HCT116 (cell line): ENCODE measurements around the gene EFCAB8. TPM values are rescaled to one million over a fixed set of nuclear protein-coding genes. Genes with fewer than 3 reads are reported as not detected.

Experiments used
- ATAC-seq: fragments of 200-7000 bp; cut with Tn5 transposase; 2 replicates; pipeline ENCODE4 v1.9.1; 2020; ENCODE audit warnings: mild to moderate bottlenecking, moderate library complexity
- Bru-seq: library from RNA; stranded (reverse); fragments of 400-500 nt; gene quantifications from one replicate; lab custom pipeline; 2021; lab: Mats Ljungman, UMichigan
- BruChase-seq, 2 experiments: library from RNA; stranded (reverse); fragments of 400-500 nt; gene quantifications; one replicate each; lab custom pipeline; 2021; lab: Mats Ljungman, UMichigan
- BruUV-seq: library from RNA; stranded (reverse); fragments of 400-500 nt; replicated peaks from 2 replicates; lab custom pipeline; 2021; lab: Mats Ljungman, UMichigan
- CTCF ChIA-PET: fragments of 300-600 bp; sonication (Branson Sonifier 250); formaldehyde crosslinking; loops from one replicate; lab custom pipeline; 2021; ENCODE audit warnings: antibody characterized with exemption; lab: Charles Lee
- POLR2A ChIA-PET: fragments of 300-600, 350-600 bp; sonication (Branson Sonifier 250); formaldehyde crosslinking; loops from one replicate; lab custom pipeline; 2021; ENCODE audit warnings: antibody characterized with exemption; lab: Charles Lee
- RAD21 ChIA-PET, 2 experiments: fragments of 300-600 bp; sonication (Branson Sonifier 250); formaldehyde crosslinking; loops; one replicate each; lab custom pipeline; 2023; ENCODE audit warnings: low total read pairs in 2 of 2; ENCODE audit not compliant: uncharacterized antibody in 2 of 2, unreplicated experiment in 2 of 2, low non-redundant PET in 1 of 2; lab: Charles Lee
- DNase-seq: peaks from one replicate; pipeline ENCODE4 v3.0.0-alpha.2; 2010; ENCODE audit warnings: low read depth, low spot score
- H2AFZ ChIP-seq: fragments of 200-600 bp; shearing (Covaris generic), sonication (generic); 2 replicates; pipeline ENCODE4 v1.6.1; 2017; ENCODE audit warnings: low read depth, mixed run types, mixed read lengths, antibody characterized with exemption, low read length; ENCODE audit not compliant: poor library complexity, severe bottlenecking
- H3K27ac ChIP-seq: 2 replicates; pipeline ENCODE4 v1.5.1; 2012; ENCODE audit warnings: low read depth, low read length
- H3K27me3 ChIP-seq: fragments of 200-600 bp; sonication (generic); 2 replicates; pipeline ENCODE4 v1.6.1; 2016; ENCODE audit warnings: mixed run types, low read length, mixed read lengths; ENCODE audit not compliant: insufficient read depth
- H3K36me3 ChIP-seq, 2 experiments: fragments of 200-500 bp in 1 of 2; fragments of 200-600 bp in 1 of 2; sonication (Bioruptor generic) in 1 of 2; sonication (generic) in 1 of 2; 2 replicates each; pipeline versions ENCODE4 v1.5.1 to v1.6.1; 2014 to 2016; ENCODE audit warnings: low read length in 2 of 2, inconsistent platforms in 1 of 2, mixed read lengths in 1 of 2, mixed run types in 1 of 2; ENCODE audit not compliant: insufficient read depth in 2 of 2, control insufficient read depth in 1 of 2
- H3K4me1 ChIP-seq, 2 experiments: fragments of 200-600 bp in 1 of 2; sonication (generic) in 1 of 2; 2 replicates each; pipeline versions ENCODE4 v1.5.1 to v1.6.1; 2012 to 2017; ENCODE audit warnings: low read length in 2 of 2, inconsistent platforms in 1 of 2, mild to moderate bottlenecking in 1 of 2, mixed read lengths in 1 of 2, mixed run types in 1 of 2, moderate library complexity in 1 of 2; ENCODE audit not compliant: insufficient read depth in 2 of 2, control insufficient read depth in 1 of 2
- H3K4me2 ChIP-seq: fragments of 200-600 bp; sonication (generic); 2 replicates; pipeline ENCODE4 v1.6.1; 2017; ENCODE audit warnings: mixed run types, low read length, mixed read lengths
- H3K4me3 ChIP-seq, 2 experiments: fragments of 200-600 bp in 1 of 2; sonication (generic) in 1 of 2; replicated peaks in 1 of 2; 2 replicates each; pipeline ENCODE4 v1.5.1; 2011 to 2016; ENCODE audit warnings: low read length in 2 of 2, control low read depth in 1 of 2, low read depth in 1 of 2, mild to moderate bottlenecking in 1 of 2, mixed read lengths in 1 of 2, mixed run types in 1 of 2
- H3K79me2 ChIP-seq: fragments of 200-600 bp; sonication (generic); 2 replicates; pipeline ENCODE4 v1.6.1; 2017; ENCODE audit warnings: mild to moderate bottlenecking, mixed run types, low read length, moderate library complexity, mixed read lengths; ENCODE audit not compliant: insufficient read depth
- H3K9ac ChIP-seq: fragments of 200-600 bp; sonication (generic); 2 replicates; pipeline ENCODE4 v1.6.1; 2016; ENCODE audit warnings: low read length, mixed read lengths
- H3K9me2 ChIP-seq: fragments of 200-600 bp; sonication (generic), shearing (Covaris generic); 2 replicates; pipeline ENCODE4 v1.6.1; 2017; ENCODE audit warnings: mixed run types, mild to moderate bottlenecking, moderate library complexity; ENCODE audit not compliant: insufficient read depth
- H3K9me3 ChIP-seq, 2 experiments: fragments of 200-500 bp in 1 of 2; fragments of 200-600 bp in 1 of 2; sonication (Bioruptor generic) in 1 of 2; sonication (generic) in 1 of 2; 2 replicates each; pipeline ENCODE4 v1.6.1; 2014 to 2017; ENCODE audit warnings: low read length in 2 of 2, mixed read lengths in 2 of 2, inconsistent platforms in 1 of 2, low read depth in 1 of 2, mild to moderate bottlenecking in 1 of 2, mixed run types in 1 of 2, moderate library complexity in 1 of 2; ENCODE audit not compliant: control insufficient read depth in 1 of 2, insufficient read depth in 1 of 2
- H4K20me1 ChIP-seq: fragments of 200-600 bp; sonication (generic), shearing (Covaris generic); 2 replicates; pipeline ENCODE4 v1.6.1; 2017; ENCODE audit warnings: mixed run types, mild to moderate bottlenecking, moderate library complexity; ENCODE audit not compliant: insufficient read depth
- FOSL1 ChIP-seq: IDR thresholded peaks from 2 replicates; pipeline ENCODE4 v1.6.1; 2012; ENCODE audit warnings: low read depth
- SRF ChIP-seq: IDR thresholded peaks from 2 replicates; pipeline ENCODE4 v1.6.1; 2012; ENCODE audit warnings: low read depth
- intact Hi-C: fragments of 100-400 bp; cut with micrococcal nuclease; formaldehyde crosslinking; loops from 2 replicates; pipeline ENCODE4 v1.10.0; 2022
- long read RNA-seq: library from polyadenylated mRNA; unstranded; transcript quantifications from one replicate; pipeline ENCODE4 v2.0.0, GENCODE V29; 2021; ENCODE audit not compliant: unreplicated experiment
- polyA plus RNA-seq: library from polyadenylated mRNA; unstranded; fragments of >200 nt; gene quantifications from 2 replicates; pipeline ENCODE4 v1.2.1, GENCODE V29; 2012; ENCODE audit warnings: missing spikeins
- total RNA-seq: library from RNA; stranded (reverse); gene quantifications from one replicate; pipeline ENCODE4 v1.2.1, GENCODE V29; 2021; ENCODE audit not compliant: unreplicated experiment
- TF ChIP-seq, protein P1 (sequence below), 3 experiments: fragments of 200-600 bp in 1 of 3; sonication (generic) in 1 of 3; IDR thresholded peaks in 2 of 3; conservative IDR thresholded peaks in 1 of 3; 2 replicates each; pipeline ENCODE4 v1.5.1; 2012 to 2017; ENCODE audit warnings: low read depth in 2 of 3, low read length in 2 of 3, antibody characterized with exemption in 1 of 3, borderline replicate concordance in 1 of 3, control low read depth in 1 of 3, mild to moderate bottlenecking in 1 of 3, mixed read lengths in 1 of 3, mixed run types in 1 of 3, moderate library complexity in 1 of 3; ENCODE audit not compliant: insufficient read depth in 1 of 3

EFCAB8 gene, protein sequence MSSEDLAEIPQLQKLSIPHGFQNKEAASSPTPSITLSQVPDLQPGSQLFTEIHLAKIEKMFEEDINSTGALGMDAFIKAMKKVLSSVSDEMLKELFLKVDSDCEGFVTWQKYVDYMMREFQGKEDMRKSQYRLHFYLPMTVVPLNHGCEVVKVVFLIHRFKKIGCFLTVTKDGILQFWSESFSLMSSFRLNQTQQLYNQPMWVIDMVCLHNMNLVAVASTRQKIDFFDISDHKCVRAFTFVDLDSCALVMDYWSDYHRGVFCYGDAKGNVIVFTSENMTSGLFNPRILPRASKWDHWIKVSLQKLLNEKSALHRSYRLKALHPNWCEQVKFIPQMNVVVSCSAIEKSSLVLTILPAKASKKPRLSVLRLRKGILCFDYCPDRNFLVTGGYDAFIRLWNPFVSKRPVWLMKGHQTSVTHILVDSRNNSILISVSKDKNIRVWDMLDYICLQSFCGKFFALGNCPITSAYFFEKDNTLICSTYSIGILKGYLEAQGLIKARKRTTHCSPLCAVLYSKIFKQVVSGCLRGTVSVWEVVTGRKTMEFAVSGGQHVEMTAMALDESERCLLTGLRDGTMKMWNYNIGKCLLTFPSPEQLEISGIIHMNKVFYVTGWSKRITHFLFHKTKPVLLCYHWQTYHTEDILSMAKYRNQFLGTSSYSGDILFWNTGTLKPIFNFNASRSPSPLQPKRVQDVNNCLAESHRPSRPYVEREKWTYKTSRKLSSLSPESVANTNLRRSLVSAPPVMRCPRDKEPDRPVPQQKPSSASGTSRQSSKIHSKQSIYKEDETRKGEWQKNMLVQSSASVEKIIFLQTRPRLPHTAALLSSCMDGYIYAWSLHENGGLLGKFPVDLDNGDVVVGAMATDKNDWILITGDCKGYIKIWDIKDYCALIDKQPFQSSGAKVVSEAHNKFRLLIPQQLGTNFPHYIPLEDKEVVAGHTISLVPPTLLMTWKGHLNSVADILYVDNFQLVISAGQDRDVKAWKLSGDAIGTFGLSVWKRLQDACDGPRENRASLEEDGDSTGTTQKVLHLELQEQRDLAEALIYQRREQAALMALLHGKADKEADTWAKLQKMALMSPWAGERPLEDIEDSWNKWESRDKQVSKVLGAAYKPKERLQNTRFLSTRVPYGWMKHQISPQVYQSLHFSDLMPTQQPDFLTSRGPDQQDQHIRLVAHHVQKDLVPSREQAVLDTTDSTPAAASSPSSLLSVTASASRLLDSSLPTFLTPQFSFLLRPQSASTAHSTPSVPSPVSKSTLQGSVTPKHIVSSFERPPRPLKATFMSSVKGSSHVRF
- total RNA-seq (0.42 TPM), Bru-seq, nascent RNA (percentile 35 among the genes with signal in this experiment), BruChase-seq, experiment 1, labeled RNA remaining after a 6-hour chase (percentile 35 among the genes with signal in this experiment), BruChase-seq, experiment 2, labeled RNA remaining after a 2-hour chase (percentile 28 among the genes with signal in this experiment)
- polyA plus RNA-seq: 0.11 and 0.23 TPM in 2 replicates
- long read RNA-seq, partial matches to known transcripts: 0 of 1 reads
- long read RNA-seq, other reads (novel, unspliced or antisense): 1 of 1 reads

DNA sequence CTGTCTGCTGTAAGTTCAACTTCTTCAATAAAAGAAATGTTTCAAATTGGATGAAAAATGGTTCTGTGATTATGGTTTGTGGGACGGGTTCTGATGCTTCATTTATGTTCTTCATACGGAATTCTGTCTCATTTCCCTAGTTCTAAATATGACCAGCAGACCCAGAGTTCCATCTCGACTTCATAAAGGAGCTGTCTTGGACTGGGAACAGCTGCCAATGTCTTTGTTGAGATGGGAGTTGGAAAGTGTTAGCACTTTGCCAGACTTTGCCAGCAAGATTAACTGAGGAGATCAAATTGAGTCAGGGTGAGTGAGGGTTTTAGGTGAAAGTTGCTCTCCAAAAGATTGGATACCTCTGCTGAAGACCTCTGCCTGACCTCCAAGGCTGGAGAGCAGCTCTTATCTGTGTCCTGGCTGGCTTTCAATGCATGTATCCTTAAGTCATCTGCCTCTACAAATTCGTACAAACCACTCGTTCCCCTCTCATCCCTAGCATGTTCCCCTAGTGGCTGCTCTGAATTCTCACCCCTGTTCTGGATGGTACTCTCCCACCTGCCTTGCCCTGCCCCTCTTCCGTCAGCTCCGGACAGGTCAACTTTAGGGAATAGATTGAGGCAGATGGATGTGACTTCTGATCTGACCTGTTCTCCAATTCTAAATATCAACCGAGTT is at the start of gene EFCAB8:
Gene EFCAB8 (plus strand): TSS at position 223 of the 672 bp plus-strand sequence. CDS start 4,870 bp downstream, outside the sequence.
- H2AFZ ChIP-seq: no peak within 1 kb of the TSS
- H3K4me3 ChIP-seq: no peak within 1 kb of the TSS
- ATAC-seq (peak; percentile 70), DNase-seq (no peak)
- no peak within 1 kb of the TSS for H3K27ac ChIP-seq
- no TSS peak for BruUV-seq
- no peak within 1 kb of the TSS for H3K4me2 ChIP-seq
- H3K4me1 ChIP-seq: no peaks in the 10 kb centered on the region
- H3K79me2 ChIP-seq: 0 out of 2 replicates have a peak, but pooled peaks cover 4% of the 10 kb centered on the region
- TF ChIP-seq SRF: no peak
- no peak for TF ChIP-seq FOSL1
- TF ChIP-seq, protein P1, sequence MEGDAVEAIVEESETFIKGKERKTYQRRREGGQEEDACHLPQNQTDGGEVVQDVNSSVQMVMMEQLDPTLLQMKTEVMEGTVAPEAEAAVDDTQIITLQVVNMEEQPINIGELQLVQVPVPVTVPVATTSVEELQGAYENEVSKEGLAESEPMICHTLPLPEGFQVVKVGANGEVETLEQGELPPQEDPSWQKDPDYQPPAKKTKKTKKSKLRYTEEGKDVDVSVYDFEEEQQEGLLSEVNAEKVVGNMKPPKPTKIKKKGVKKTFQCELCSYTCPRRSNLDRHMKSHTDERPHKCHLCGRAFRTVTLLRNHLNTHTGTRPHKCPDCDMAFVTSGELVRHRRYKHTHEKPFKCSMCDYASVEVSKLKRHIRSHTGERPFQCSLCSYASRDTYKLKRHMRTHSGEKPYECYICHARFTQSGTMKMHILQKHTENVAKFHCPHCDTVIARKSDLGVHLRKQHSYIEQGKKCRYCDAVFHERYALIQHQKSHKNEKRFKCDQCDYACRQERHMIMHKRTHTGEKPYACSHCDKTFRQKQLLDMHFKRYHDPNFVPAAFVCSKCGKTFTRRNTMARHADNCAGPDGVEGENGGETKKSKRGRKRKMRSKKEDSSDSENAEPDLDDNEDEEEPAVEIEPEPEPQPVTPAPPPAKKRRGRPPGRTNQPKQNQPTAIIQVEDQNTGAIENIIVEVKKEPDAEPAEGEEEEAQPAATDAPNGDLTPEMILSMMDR (IDR thresholded peaks at IDR 0.05 in 2 of 3, conservative IDR thresholded peaks at IDR 0.05 in 1 of 3; ENCODE audit: borderline replicate concordance in 1 of 3, insufficient read depth in 1 of 3, low read depth in 2 of 3, low read length in 2 of 3): peak in 1 of 3 experiments; percentile 34; a peak in 3 of 6 replicates
- no peaks in the 10 kb centered on the region for H3K9me2 ChIP-seq
- no peaks in the 10 kb centered on the region for H3K27me3 ChIP-seq
- no peak within 1 kb of the TSS for H3K9ac ChIP-seq
- ChIA-PET RAD21 (no interaction called here), POLR2A (no interaction called here), CTCF (no interaction called here)
- 0 out of 4 replicates have a peak, but pooled peaks cover 4 to 5% of the 10 kb centered on the region in 2 experiments for H3K36me3 ChIP-seq
- no peaks in the 10 kb centered on the region for H4K20me1 ChIP-seq
- intact Hi-C loops: no loop called here
- H3K9me3 ChIP-seq: no peaks in the 10 kb centered on the region
